T-helper 1 cell (primary cell): Measurements from ENCODE around the gene ETV6.
A peak's percentile ranks its signal among the peaks of the same experiment; 100 is the strongest.

Source experiments
- DNase-seq, 5 donors: peaks; one replicate each; pipeline ENCODE4 v3.0.0-alpha.2; 2012 to 2020

Gene ETV6

GRCh38 chr12:11834104-11834812 is 184.8 kb downstream of the ETV6 start:
- DNase-seq, result no peak

- no peak for DNase-seq
These were observed 185.5 kb downstream of the ETV6 start for GRCh38 chr12:11834931-11835330.

DNA sequence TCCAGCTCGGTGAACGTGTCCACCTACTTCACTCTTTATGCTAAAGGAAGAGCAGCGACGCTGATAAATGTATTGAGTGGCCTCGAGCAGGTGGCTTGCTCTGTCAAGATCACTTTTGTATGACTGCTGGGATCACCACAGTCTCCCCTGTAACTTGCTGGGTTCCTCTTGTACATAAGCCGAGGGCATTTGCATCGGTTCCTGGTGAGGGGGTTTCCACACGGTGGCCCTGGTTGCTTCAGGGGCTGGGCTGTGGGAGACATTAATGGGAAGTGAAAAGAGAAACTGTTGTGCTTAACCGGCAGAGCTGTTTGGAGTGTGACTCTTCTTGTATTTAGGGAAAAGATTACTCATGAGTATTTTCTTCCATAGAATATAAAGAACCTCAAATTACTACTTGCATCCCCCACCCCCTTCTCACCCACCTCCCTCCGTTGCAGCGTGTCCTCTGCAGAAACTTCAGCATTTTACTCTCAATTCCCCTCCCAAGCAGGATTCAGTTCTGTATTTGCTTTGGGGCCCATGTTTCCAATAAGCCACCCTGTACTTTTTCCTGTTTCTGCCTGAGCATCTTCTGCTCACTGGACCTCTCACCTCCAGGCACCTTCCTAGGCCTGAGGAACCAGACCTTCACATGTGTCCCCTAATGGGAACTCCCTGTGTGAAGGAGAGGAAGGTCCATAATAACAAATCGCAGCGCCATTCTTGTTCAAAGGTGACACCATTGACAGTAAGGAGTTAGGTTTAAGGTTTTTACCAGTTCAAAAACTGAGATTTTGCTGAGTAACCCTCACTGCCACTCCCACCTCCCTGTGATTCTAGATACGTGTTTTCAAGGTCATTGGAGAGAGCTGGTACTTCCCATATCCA is 187.0 kb downstream of the ETV6 start:
- DNase-seq, result peak in 1 of 5 donors; percentile 55

GRCh38 chr12:11837216-11837934 is 187.9 kb downstream of the ETV6 start:
- DNase-seq, result no peak

GRCh38 chr12:11838403-11838802 is 188.9 kb downstream of the ETV6 start:
- DNase-seq, result no peak

- no peak for DNase-seq
These were observed 189.7 kb downstream of the ETV6 start for GRCh38 chr12:11839091-11839641.

- no peak for DNase-seq
These were observed 190.9 kb downstream of the ETV6 start for GRCh38 chr12:11840366-11840765.

GRCh38 chr12:11846488-11846887 is 197.0 kb downstream of the ETV6 start:
- no peak for DNase-seq

DNA sequence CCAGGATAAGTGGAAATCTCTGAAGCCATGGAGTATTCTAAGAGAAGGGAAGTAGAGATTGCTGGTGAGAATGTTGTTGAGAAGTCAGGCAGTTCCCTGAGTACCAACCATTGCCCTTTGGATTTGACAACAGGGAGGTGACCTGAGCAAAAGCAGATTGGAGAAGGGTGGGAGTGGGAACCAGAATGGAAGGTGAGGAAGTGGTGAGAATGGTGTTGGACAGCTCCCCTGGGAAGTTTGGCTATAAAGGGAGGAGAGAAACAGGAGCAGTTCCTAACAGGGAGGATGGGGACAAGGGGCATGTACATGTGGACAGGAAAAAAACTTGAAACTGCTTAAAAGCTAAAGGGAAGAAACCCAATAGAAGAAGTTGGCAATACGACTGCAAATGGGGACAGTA is 198.1 kb downstream of the ETV6 start:
- DNase-seq, result no peak

GRCh38 chr12:11849757-11850504 is 200.5 kb downstream of the ETV6 start:
- no peak for DNase-seq

- no peak for DNase-seq
These were observed 203.7 kb downstream of the ETV6 start for GRCh38 chr12:11853126-11853525.

GRCh38 chr12:11854011-11854499 is 204.6 kb downstream of the ETV6 start:
- no peak for DNase-seq

DNA sequence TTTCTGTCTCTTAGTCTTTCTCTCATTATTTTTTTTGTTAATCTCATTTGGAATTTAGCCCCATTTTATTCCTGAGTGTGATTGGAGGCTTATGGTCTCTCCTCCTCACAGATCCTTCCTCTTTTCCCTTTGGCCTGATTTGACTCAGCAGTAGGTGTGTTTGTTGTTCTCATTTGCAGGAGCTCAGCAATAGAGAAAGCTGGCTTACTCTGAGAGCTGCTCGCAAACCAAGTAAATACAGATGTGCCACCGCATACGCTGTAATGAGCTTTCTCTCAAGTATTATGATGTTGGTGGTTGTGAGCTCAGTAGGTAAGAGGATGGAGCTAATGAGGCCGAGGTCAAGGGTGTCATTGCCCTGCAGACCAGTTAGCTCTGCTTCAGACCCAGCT is 206.5 kb downstream of the ETV6 start:
- DNase-seq, result no peak

GRCh38 chr12:11856971-11857370 is 207.5 kb downstream of the ETV6 start:
- DNase-seq, result no peak

DNA sequence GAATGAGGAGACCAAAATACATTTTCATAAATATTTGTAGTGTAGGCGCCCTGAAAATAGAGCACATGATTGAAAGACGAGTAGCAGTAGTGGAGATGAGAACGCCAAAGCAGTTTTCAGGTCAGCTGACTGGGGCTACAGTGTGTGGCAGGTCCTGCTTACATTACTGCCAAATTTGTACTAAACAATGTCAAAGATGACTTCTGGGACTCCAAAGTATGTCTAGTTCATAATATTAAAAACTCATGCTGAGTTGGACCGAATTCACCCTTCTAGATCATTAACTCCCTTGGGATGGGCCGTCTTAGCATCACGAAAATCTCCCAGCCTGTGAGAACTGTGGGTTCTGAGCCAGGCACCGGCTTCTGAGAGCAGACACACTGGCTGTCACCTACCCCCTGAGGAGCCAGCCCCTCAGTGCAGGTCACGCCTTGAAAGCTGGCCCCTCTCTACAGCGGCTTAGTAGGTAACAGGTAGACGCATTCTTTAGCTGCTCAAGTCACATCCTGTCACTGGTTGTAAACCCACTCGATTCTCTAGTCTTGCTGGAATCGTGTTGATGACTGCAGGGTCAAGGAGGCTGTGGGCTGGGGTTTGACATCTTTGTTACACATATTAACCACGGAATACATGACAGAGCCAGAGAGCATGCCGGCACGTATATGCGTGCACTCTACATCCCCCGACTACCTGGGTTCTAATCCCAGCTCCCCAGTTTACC is 210.4 kb downstream of the ETV6 start:
- DNase-seq, result no peak

- DNase-seq, result no peak
These were observed 211.8 kb downstream of the ETV6 start for GRCh38 chr12:11861155-11861863.

DNA sequence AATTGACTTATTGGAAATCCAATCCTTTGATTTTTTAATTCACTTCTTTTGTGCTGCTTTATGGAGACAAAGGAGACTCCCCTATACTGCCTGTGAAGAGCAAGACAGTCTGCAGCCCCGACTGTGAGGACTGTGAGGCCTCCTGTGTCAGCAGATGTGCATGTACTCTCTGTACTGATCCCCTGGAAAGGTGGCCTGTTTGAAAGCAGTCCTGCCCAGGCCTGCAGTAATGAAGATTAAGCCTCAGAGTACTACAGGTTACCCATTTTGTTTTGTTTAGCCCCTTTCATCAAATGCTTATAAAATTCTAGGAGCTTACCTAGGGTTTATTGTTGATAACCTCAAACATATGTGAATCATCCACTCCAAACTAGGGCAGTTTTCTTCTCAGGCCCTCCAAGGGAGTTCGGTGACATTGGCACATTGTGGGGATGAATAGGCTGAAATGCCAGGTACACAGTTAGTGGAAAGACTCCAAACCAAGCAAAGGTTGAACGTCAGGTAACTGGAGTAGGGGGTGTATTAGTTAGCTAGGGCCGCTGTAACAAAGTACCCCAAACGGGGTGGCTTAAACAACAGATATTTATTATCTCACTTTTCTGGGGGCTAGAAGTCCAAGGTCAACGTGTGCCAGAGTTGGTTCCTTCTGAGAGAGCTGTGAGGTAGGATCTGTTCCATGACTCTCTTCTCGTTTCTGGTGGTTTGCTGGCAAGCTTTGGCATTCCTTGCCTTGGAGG is 212.6 kb downstream of the ETV6 start:
- no peak for DNase-seq

DNA sequence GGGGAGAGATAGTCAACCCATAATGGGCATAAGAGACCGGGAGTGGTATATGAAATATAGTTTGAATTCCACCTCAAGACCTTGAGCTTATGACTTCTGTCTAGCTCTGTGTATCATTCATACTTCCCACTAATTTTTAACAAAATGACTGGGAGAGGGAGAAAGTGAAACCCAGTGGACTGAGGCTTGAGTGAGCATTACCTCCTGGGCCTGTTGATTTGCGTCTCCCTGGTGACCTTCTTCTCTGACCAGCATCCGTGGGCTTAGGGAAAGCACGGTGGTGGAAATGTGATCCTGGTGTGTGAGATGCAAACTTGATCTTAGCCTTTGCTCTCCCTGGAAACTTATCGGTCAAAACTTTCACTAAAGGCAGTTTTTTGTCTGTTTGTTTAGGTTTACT is 213.3 kb downstream of the ETV6 start:
- DNase-seq, result no peak

- DNase-seq, result no peak
These were observed 214.0 kb downstream of the ETV6 start for GRCh38 chr12:11863478-11863906.

DNA sequence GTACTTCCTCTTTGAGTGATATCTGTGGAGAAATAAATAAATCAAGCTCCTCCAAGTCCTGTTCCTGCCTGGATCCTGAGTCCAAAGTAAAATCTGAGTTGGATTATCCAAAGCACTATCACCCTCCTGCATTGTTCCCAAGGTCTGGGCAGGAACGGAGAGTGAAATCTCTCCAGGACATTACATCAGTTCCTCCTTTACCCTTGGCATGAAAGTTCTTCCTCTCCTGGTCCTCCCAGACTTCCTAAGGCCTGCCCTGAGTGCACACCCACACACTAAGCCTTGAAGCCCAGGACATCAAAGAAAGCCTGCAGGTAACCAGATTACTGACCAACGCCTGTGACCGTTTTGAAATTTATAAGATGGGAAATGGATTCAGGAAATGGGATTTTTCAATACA is 214.5 kb downstream of the ETV6 start:
- DNase-seq, result no peak
